Smooth muscle cell (in vitro differentiated cells): Measurements from ENCODE around the gene MAPKAPK3. TPM values are rescaled to one million over a fixed set of nuclear protein-coding genes. Genes with fewer than 3 reads are reported as not detected.

ENCODE experiments used
- DNase-seq: peaks from one replicate; lab custom pipeline; 2025; ENCODE audit not compliant: unreplicated experiment; lab: John Stamatoyannopoulos, UW
- H2AFZ ChIP-seq: fragments of 200-600 bp; sonication (generic); 2 replicates; pipeline ENCODE4 v1.6.0; 2016; ENCODE audit warnings: antibody characterized with exemption, low read depth, mild to moderate bottlenecking
- H3F3A ChIP-seq: fragments of 200-600 bp; sonication (generic); 2 replicates; pipeline ENCODE4 v1.6.0; 2017; ENCODE audit warnings: antibody characterized with exemption, low read depth
- H3K27ac ChIP-seq: fragments of 200-600 bp; sonication (generic); 2 replicates; pipeline ENCODE4 v1.5.1; 2016; ENCODE audit warnings: low read depth, mild to moderate bottlenecking
- H3K27me3 ChIP-seq: fragments of 200-600 bp; sonication (generic); 2 replicates; pipeline ENCODE4 v1.6.1; 2016; ENCODE audit warnings: low read depth, mild to moderate bottlenecking
- H3K36me3 ChIP-seq: fragments of 200-600 bp; sonication (generic); 2 replicates; pipeline ENCODE4 v1.5.1; 2016; ENCODE audit warnings: low read depth
- H3K4me1 ChIP-seq: fragments of 200-600 bp; sonication (generic); 2 replicates; pipeline ENCODE4 v1.5.1; 2016; ENCODE audit warnings: low read depth
- H3K4me2 ChIP-seq: fragments of 200-600 bp; sonication (generic); 2 replicates; pipeline ENCODE4 v1.6.0; 2016; ENCODE audit warnings: mild to moderate bottlenecking
- H3K4me3 ChIP-seq: fragments of 200-600 bp; sonication (generic); 2 replicates; pipeline ENCODE4 v1.5.1; 2016; ENCODE audit warnings: mild to moderate bottlenecking
- H3K79me2 ChIP-seq: fragments of 200-600 bp; sonication (generic); 2 replicates; pipeline ENCODE4 v1.6.0; 2016; ENCODE audit warnings: low read depth, mild to moderate bottlenecking
- H3K9ac ChIP-seq: fragments of 200-600 bp; sonication (generic); 2 replicates; pipeline ENCODE4 v1.6.0; 2016; ENCODE audit warnings: low read depth
- H3K9me3 ChIP-seq: fragments of 200-600 bp; sonication (generic); replicated peaks from 2 replicates; pipeline ENCODE4 v1.5.1; 2016; ENCODE audit warnings: low read depth
- H4K20me1 ChIP-seq: fragments of 200-600 bp; sonication (generic); 2 replicates; pipeline ENCODE4 v1.6.0; 2016; ENCODE audit warnings: low read depth
- WGBS: methylation state at CpG from one replicate; pipeline ENCODE4 v1.1.7; 2016; ENCODE audit warnings: low lambda C conversion rate; 5-methylcytosine and 5-hydroxymethylcytosine counted together
- polyA plus RNA-seq: library from polyadenylated mRNA; unstranded; fragments of >200 nt; fragmentation: Nextera tagmentation; extraction: Ambion mirVana; gene quantifications from 2 replicates; pipeline ENCODE4 v1.2.1, GENCODE V29; 2016
- total RNA-seq: library from RNA; depleted of rRNA; stranded (reverse); fragments of >200 nt; gene quantifications from 2 replicates; pipeline ENCODE4 v1.2.3, GENCODE V29; 2014
- TF ChIP-seq, protein P1 (sequence below): fragments of 200-600 bp; sonication (generic); IDR thresholded peaks from 2 replicates; pipeline ENCODE4 v1.5.1; 2017; ENCODE audit warnings: borderline replicate concordance, mild to moderate bottlenecking, antibody characterized with exemption; ENCODE audit not compliant: insufficient read depth, poor library complexity, severe bottlenecking

MAPKAPK3 gene
- total and polyA plus RNA-seq, 2 experiments from 2014 or later, result 17.1 to 18.7 TPM

DNA sequence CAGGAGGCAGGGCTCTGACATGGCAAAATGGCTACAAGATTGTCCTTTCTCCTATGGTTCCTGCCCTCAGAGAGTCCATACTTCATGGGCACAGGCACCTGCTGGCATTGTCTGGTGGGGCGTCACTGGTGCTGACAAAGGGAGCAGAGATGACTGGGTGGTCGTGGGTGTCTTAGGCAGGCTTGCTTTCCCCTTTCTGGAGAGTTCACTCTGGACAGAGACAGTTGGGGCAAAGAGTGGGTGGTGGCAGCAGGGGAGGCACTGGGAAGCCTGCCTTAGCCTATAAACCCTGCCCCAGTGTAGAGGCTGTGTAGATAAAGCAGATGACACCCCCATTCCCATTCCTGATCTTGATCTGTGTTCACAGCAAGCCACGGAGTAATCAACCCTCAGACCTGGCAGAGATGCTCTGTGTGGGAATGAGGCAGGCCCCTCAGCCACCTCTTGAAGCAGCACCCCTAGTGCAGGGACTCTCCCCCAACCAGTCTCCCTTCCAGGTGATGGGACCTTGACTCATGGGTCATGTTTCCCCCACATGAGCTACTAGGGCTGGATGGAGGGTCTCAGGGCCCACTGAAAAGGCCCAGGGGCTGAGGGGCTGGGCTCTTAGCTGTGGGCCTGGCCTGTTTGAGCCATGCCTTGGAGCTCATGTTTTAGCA is 37.1 kb downstream of the MAPKAPK3 start:
- Histone ChIP-seq H2AFZ (no peak overlapping the region), H3K79me2 (no peaks in the 10 kb centered on the region), H3F3A (no peaks in the 10 kb centered on the region), H3K36me3 (no peaks in the 10 kb centered on the region), H3K9ac (no peak overlapping the region), H4K20me1 (no peaks in the 10 kb centered on the region), H3K9me3 (no peaks in the 10 kb centered on the region), H3K27me3 (no peaks in the 10 kb centered on the region), H3K4me2 (no peak overlapping the region), H3K4me1 (peaks cover 6% of the 10 kb centered on the region), H3K27ac (no peak overlapping the region), H3K4me3 (no peak overlapping the region)
- TF ChIP-seq, protein P1, sequence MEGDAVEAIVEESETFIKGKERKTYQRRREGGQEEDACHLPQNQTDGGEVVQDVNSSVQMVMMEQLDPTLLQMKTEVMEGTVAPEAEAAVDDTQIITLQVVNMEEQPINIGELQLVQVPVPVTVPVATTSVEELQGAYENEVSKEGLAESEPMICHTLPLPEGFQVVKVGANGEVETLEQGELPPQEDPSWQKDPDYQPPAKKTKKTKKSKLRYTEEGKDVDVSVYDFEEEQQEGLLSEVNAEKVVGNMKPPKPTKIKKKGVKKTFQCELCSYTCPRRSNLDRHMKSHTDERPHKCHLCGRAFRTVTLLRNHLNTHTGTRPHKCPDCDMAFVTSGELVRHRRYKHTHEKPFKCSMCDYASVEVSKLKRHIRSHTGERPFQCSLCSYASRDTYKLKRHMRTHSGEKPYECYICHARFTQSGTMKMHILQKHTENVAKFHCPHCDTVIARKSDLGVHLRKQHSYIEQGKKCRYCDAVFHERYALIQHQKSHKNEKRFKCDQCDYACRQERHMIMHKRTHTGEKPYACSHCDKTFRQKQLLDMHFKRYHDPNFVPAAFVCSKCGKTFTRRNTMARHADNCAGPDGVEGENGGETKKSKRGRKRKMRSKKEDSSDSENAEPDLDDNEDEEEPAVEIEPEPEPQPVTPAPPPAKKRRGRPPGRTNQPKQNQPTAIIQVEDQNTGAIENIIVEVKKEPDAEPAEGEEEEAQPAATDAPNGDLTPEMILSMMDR, result no peak
- 76% methylated on average over 3 of the region's 3 CpGs for WGBS
- DNase-seq, result no peak

DNA sequence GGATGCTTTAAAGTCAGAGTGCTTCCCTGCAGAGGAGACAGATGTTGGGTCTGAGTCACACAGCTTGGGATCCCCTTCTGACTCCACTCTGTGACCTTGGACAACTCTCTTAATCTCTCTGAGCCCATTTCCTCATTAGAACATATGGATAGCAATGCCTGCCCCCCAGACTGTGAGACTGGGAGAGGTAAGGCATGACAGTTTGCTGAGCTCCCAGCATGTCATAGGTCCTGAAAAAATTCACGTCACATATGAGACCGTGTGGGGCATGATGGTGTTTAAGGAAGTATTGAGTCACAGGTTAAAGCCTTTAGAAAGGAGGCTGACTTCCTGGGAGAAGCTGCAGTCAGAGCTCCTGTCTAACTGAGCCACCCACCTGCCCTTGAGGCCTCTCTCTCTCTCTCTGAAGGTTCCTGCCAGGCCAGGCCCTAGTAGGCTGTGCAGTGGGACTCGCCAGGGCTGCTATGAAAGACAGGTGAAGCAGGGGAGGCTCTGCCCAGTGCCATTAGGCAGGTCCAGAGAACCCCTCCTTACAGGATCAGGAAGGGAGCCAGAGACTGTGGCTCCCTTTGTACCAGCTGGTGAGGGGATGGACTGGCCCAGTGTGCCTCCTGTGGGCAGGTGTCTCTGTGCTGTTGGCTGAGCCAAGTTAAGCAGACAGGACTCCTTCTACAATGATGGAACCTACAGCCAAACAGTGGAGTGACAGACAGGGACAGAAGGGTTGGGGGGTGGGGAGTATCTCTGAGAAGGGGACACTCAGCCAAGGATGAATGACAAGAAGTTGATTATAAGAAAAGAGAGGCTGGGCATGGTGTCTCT is 38.3 kb downstream of the MAPKAPK3 start:
- Histone ChIP-seq H3K4me1 (peaks cover 6% of the 10 kb centered on the region), H3K9me3 (no peaks in the 10 kb centered on the region), H2AFZ (no peak overlapping the region), H3F3A (no peaks in the 10 kb centered on the region), H4K20me1 (no peaks in the 10 kb centered on the region), H3K4me2 (no peak overlapping the region), H3K27ac (no peak overlapping the region), H3K79me2 (no peaks in the 10 kb centered on the region), H3K36me3 (no peaks in the 10 kb centered on the region), H3K27me3 (no peaks in the 10 kb centered on the region), H3K4me3 (no peak overlapping the region), H3K9ac (no peak overlapping the region)
- 57% methylated on average over 3 of the region's 3 CpGs for WGBS
- DNase-seq, result no peak
- TF ChIP-seq, protein P1, result no peak

DNA sequence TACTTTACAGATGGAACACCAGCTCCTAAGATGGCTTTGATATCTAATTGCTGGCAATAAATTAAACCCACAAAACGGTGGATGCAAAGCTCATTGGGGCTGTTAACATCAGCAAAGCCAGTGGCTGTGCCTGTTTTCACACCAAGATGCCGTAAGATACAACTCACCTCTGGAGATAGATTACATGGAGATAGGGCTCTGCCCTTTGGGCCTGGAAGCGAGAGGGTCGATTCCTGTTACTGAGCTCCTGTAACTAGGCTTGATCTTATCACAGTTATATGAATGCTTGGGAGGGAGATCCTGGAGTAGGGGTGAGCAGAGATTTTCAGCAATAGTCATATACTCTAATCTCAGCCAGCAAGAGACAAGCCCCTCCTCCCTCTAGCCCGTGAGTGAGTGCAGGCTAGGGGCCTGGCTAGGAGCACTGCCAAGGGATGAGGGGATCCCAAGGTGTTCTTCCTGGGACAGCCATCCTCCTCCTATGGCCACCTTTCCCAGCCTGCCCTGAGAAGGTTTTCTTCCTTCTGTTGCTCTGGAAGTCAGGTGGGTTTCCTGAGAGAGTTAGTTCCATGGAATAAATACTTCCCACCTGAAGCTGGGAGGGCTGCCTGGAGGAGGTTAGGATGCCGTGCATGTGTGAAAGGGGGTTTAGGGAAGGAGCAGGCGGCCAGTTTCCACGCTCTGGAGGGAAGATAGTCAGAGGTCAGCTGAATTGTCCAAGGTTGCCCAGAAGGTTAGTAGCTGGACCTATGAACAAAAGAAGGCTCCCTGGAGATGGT is 39.7 kb downstream of the MAPKAPK3 start:
- no peak overlapping the region for H3K4me2 ChIP-seq
- H3K4me1 ChIP-seq, result peaks cover 6% of the 10 kb centered on the region
- no peak overlapping the region for H3K27ac ChIP-seq
- H3K36me3 ChIP-seq, result no peaks in the 10 kb centered on the region
- no peak overlapping the region for H2AFZ ChIP-seq
- no peaks in the 10 kb centered on the region for H3K27me3 ChIP-seq
- DNase-seq, result no peak
- 58% methylated on average over 8 of the region's 8 CpGs for WGBS
- TF ChIP-seq, protein P1, result no peak
- no peak overlapping the region for H3K9ac ChIP-seq
- no peaks in the 10 kb centered on the region for H3F3A ChIP-seq
- H3K9me3 ChIP-seq, result no peaks in the 10 kb centered on the region
- H3K79me2 ChIP-seq, result no peaks in the 10 kb centered on the region
- H3K4me3 ChIP-seq, result no peak overlapping the region
- no peaks in the 10 kb centered on the region for H4K20me1 ChIP-seq
